Epithelial cell of esophagus (primary cell): Measurements from ENCODE around the gene VASP.

Experiments
- DNase-seq: peaks from one replicate; pipeline ENCODE4 v3.0.0; 2010; ENCODE audit warnings: low read depth
- H3K4me3 ChIP-seq: 2 replicates; pipeline ENCODE4 v1.5.1; 2011; ENCODE audit warnings: mild to moderate bottlenecking, low read length, control low read depth
- TF ChIP-seq, protein P1 (sequence below): IDR thresholded peaks from 2 replicates; pipeline ENCODE4 v1.5.1; 2011; ENCODE audit warnings: low read depth, mild to moderate bottlenecking, low read length, control low read depth, inconsistent platforms; ENCODE audit not compliant: insufficient read depth; ENCODE audit errors: missing control alignments

VASP gene

DNA sequence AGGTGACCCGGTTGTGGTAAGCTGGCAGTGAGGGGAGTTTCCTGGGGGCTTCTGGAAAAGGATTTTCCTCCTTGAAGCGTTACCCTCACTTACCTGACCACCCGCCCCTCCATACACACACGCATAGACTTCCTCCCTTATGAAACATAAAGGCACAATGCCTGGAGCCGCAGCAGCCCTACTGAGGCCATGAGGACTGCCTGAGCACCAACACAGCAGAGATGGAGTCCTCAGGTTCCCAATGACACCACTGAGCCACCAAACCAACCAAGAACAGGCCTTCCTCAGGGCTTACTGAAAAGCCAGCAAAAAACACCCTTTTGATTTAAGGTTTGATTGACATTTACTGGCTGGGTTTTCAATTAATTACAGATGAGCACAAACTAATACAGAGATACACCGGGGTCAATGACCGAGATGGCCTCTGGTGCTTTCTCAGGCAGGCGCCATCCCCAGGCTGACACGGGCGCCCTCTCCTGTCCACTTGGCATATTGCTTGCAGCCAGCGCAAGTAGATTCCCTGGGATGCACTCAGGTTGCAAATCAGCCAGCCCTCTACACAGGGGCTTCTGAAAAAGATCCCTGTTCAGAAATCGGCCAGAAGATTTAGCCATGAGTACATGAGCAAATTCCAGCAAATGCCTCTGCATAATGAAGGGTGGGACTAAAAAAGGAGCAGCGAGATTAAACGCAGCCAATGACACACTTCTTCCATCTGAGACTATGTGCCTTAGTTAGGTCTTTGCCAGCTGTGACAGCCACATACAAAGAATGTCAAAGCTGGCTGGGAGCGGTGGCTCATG lies 62.5 kb downstream of the VASP start:
- TF ChIP-seq, protein P1, sequence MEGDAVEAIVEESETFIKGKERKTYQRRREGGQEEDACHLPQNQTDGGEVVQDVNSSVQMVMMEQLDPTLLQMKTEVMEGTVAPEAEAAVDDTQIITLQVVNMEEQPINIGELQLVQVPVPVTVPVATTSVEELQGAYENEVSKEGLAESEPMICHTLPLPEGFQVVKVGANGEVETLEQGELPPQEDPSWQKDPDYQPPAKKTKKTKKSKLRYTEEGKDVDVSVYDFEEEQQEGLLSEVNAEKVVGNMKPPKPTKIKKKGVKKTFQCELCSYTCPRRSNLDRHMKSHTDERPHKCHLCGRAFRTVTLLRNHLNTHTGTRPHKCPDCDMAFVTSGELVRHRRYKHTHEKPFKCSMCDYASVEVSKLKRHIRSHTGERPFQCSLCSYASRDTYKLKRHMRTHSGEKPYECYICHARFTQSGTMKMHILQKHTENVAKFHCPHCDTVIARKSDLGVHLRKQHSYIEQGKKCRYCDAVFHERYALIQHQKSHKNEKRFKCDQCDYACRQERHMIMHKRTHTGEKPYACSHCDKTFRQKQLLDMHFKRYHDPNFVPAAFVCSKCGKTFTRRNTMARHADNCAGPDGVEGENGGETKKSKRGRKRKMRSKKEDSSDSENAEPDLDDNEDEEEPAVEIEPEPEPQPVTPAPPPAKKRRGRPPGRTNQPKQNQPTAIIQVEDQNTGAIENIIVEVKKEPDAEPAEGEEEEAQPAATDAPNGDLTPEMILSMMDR = peak; percentile 85
- H3K4me3 ChIP-seq = no peak overlapping the region
- DNase-seq = peak; percentile 54

- DNase-seq = no peak
- no peak overlapping the region for H3K4me3 ChIP-seq
- TF ChIP-seq, protein P1 = no peak
These were observed 64.4 kb downstream of the VASP start for GRCh38 chr19:45571457-45572220.

- no peak for DNase-seq
- TF ChIP-seq, protein P1 = no peak
- H3K4me3 ChIP-seq = no peak overlapping the region
These were observed 67.2 kb downstream of the VASP start for GRCh38 chr19:45574526-45574925.

DNA sequence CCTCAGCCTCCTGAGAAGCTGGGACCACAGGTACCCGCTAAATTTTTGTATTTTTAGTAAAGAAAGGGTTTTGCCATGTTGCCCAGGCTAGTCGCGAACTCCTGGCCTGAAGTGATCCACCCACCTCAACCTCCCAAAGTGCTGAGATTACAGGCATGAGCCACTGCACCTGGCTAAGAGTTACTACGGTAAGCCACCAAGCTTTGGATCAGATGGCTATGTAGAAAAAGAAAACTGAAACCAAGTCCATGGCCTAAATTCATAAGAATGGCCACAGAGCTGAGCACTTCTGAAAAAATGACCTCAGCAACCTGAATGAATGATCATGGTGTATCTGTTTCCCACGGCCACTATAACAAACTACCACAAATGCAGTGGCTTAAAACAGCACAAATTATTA lies 67.9 kb downstream of the VASP start:
- TF ChIP-seq, protein P1 = no peak
- no peak for DNase-seq
- no peak overlapping the region for H3K4me3 ChIP-seq
